Ishikawa (cell line): Measurements from ENCODE around the gene TRIO.

Experiments
- CEBPB ChIP-seq: IDR thresholded peaks from 2 replicates; pipeline ENCODE4 v1.6.1; 2012
- CREB1 ChIP-seq: IDR thresholded peaks from 2 replicates; pipeline ENCODE4 v1.6.1; 2012; ENCODE audit warnings: low read depth
- EGR1 ChIP-seq: IDR thresholded peaks from 2 replicates; pipeline ENCODE4 v1.6.1; 2012
- EP300 ChIP-seq: IDR thresholded peaks from 2 replicates; pipeline ENCODE4 v1.6.1; 2012; ENCODE audit warnings: borderline replicate concordance
- FOXM1 ChIP-seq: IDR thresholded peaks from 2 replicates; pipeline ENCODE4 v1.6.1; 2012; ENCODE audit warnings: low read depth, borderline replicate concordance
- MAX ChIP-seq: IDR thresholded peaks from 2 replicates; pipeline ENCODE4 v1.6.1; 2012
- NFIC ChIP-seq: IDR thresholded peaks from 2 replicates; pipeline ENCODE4 v1.6.1; 2012
- RAD21 ChIP-seq: IDR thresholded peaks from 2 replicates; pipeline ENCODE4 v1.6.1; 2012; ENCODE audit warnings: low read depth
- REST ChIP-seq: IDR thresholded peaks from 2 replicates; pipeline ENCODE4 v1.6.1; 2012; ENCODE audit warnings: low read depth, mild to moderate bottlenecking
- TAF1 ChIP-seq: IDR thresholded peaks from 2 replicates; pipeline ENCODE4 v1.6.1; 2012; ENCODE audit warnings: low read depth, mild to moderate bottlenecking
- TCF12 ChIP-seq: IDR thresholded peaks from 2 replicates; pipeline ENCODE4 v1.6.1; 2012; ENCODE audit warnings: low read depth
- TEAD4 ChIP-seq: IDR thresholded peaks from 2 replicates; pipeline ENCODE4 v1.6.1; 2012
- YY1 ChIP-seq: IDR thresholded peaks from 2 replicates; pipeline ENCODE4 v1.6.1; 2012; ENCODE audit warnings: low read depth
- ZBTB7A ChIP-seq: IDR thresholded peaks from 2 replicates; pipeline ENCODE4 v1.6.1; 2012; ENCODE audit warnings: low read depth

- TF ChIP-seq TAF1 (no peak), ZBTB7A (no peak), MAX (no peak), YY1 (no peak), RAD21 (peak; percentile 39; the same call in 1 of the 2 replicates), EGR1 (no peak), NFIC (no peak), CEBPB (no peak), CREB1 (no peak), REST (no peak), EP300 (no peak), FOXM1 (no peak), TCF12 (no peak), TEAD4 (no peak)
Measured at GRCh38 chr5:14326035-14326903, 183.1 kb downstream of the TRIO start.
